Breast epithelium (tissue), 4 donors: ENCODE results near the gene MASP2. TPM values are rescaled to one million over a fixed set of nuclear protein-coding genes. Genes with fewer than 3 reads are reported as not detected.
"Not testable (repeated sequence)": the region's sequence is repeated elsewhere in the genome, so short reads cannot be mapped to it uniquely, and the experiment has no call there.

Source experiments
- DNase-seq, 2 donors: peaks; one replicate each; pipeline ENCODE4 v3.0.0-alpha.2; 2019; ENCODE audit warnings: low spot score in 2 of 2
- H3K27ac ChIP-seq, 2 donors: fragments of 200-600 bp; sonication (generic) in 1 of 2; one replicate each; pipeline ENCODE4 v1.5.1; 2016 to 2019; ENCODE audit warnings: mild to moderate bottlenecking in 1 of 2
- H3K27me3 ChIP-seq, 2 donors: fragments of 200-600 bp; sonication (generic) in 1 of 2; one replicate each; pipeline versions ENCODE4 v1.5.1 to v1.6.0; 2017 to 2019; ENCODE audit warnings: control low read depth in 1 of 2, mild to moderate bottlenecking in 1 of 2
- H3K36me3 ChIP-seq: fragments of 200-600 bp; one replicate; pipeline ENCODE4 v1.5.1; 2019
- H3K4me1 ChIP-seq, 2 donors: fragments of 200-600 bp; sonication (generic); one replicate each; pipeline ENCODE4 v1.5.1; 2016 to 2019; ENCODE audit warnings: control low read depth in 1 of 2
- H3K4me3 ChIP-seq, 3 donors: fragments of 200-600 bp; sonication (generic); 1 replicate in 2 of 3; 2 replicates in 1 of 3; pipeline ENCODE4 v1.5.1; 2016 to 2019; ENCODE audit warnings: mild to moderate bottlenecking in 3 of 3, moderate library complexity in 2 of 3
- H3K9me3 ChIP-seq, 2 donors: fragments of 200-600 bp; sonication (generic) in 1 of 2; one replicate each; pipeline ENCODE4 v1.5.1; 2016 to 2019; ENCODE audit warnings: control low read depth in 1 of 2
- POLR2A ChIP-seq: fragments of 450-650 bp; IDR thresholded peaks from one replicate; pipeline ENCODE4 v1.6.1; 2016; ENCODE audit warnings: antibody characterized with exemption, mild to moderate bottlenecking, moderate library complexity
- POLR2AphosphoS5 ChIP-seq, 3 donors: sonication (generic); formaldehyde crosslinking; IDR thresholded peaks; one replicate each; pipeline ENCODE4 v1.6.1; 2017; ENCODE audit warnings: antibody characterized with exemption in 3 of 3
- intact Hi-C: fragments of 100-400 bp; cut with DNase I; formaldehyde crosslinking; loops from one replicate; pipeline ENCODE4 v1.15.1; 2023; ENCODE audit warnings: low total_unique reads
- total RNA-seq, 3 donors: library from RNA; depleted of rRNA; stranded (reverse); fragments of >200 nt; gene quantifications; one replicate each; pipeline ENCODE4 v1.1.0, GENCODE V29; 2016
- TF ChIP-seq, protein P1 (sequence below), 3 donors: fragments of 450-650 bp; IDR thresholded peaks; one replicate each; pipeline ENCODE4 v1.5.1; 2016 to 2017; ENCODE audit warnings: antibody characterized with exemption in 3 of 3, mild to moderate bottlenecking in 3 of 3, moderate library complexity in 3 of 3

Gene MASP2
- total RNA-seq, 3 donors from 2014 or later: not detected

DNA sequence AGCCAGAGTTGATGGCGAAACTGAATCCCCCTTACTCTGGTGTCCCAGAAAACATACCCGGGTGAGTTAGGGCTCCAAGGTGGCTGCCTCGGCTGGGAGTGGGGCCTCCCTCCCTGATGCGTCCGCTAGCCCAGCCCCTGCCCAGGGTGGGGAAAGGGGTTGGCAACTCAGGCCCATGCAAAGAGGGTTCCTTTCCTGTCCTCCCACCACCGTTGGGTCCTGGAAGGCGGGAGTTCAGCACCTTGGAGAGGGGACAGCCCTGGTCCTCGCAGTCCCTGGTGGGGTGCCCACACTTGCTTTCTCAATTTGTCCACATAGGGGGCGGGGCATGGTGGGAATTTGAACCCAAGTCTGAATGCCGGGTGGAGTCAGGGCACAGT lies 6.7 kb upstream of the MASP2 start:
- Histone ChIP-seq H3K36me3 (no peaks in the 10 kb centered on the region), H3K4me3 (no peak overlapping the region), H3K27me3 (no peaks in the 10 kb centered on the region), H3K27ac (no peak overlapping the region), H3K4me1 (peaks cover 0 to 3% of the 10 kb centered on the region in 2 donors), H3K9me3 (no peaks in the 10 kb centered on the region)
- no peak for TF ChIP-seq POLR2A
- TF ChIP-seq POLR2AphosphoS5 (IDR thresholded peaks at IDR 0.05): no peak
- intact Hi-C loops: loop anchor here (5.0 kb wide), 1 partner anchor 1129 kb away; no protein-coding TSS in a partner anchor
- DNase-seq: no peak

DNA sequence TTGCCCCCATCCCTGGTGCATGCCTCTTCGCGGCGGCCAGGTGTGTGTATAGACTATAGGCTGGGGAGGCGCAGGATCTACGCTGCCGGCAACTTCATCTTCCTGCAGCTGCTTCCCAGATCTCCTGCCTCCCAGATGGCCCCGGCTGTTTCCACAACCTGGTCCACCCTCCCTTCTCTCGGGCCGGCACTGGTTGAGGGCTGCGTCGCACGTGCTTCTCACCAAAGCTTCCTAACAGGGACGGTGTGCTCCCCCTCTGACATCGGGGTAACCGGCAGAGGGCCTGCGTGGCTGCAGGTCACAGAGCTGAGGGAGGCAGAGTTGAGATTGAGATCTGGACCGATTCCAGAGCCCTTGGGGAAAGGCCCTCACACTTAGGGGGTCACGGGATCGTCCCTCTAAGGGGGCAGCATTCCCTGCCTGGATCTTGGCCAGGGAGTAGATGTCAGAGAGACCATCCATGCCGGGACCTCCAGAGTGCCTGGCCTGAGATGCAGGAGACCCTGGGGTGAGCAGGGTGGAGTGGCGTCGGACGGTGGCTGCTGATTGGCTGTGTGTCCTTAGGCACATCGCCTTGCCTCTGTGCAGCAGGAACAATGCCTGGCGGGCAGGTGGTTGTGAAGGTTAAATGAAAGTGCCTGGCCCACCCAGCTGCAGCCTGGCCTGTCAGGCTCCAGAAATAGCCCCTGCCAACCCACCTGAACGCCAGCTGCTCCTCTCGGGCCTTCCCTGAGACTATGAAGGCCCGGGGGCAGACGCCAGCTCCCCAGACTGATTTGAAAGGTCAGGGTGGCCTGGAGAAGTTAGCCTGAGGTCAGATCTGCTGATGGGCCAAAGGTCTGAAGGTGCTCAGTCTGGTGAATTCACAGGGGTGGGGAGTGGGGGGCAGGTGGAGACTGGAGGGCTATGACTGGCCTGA lies 6.1 kb upstream of the MASP2 start:
- no peak overlapping the region for H3K27ac ChIP-seq
- no peaks in the 10 kb centered on the region for H3K9me3 ChIP-seq
- no peaks in the 10 kb centered on the region for H3K36me3 ChIP-seq
- DNase-seq: no peak
- H3K4me3 ChIP-seq: no peak overlapping the region
- H3K4me1 ChIP-seq: no peaks in the 10 kb centered on the region
- TF ChIP-seq POLR2AphosphoS5 (IDR thresholded peaks at IDR 0.05) (no peak), POLR2A (no peak)
- TF ChIP-seq, protein P1, sequence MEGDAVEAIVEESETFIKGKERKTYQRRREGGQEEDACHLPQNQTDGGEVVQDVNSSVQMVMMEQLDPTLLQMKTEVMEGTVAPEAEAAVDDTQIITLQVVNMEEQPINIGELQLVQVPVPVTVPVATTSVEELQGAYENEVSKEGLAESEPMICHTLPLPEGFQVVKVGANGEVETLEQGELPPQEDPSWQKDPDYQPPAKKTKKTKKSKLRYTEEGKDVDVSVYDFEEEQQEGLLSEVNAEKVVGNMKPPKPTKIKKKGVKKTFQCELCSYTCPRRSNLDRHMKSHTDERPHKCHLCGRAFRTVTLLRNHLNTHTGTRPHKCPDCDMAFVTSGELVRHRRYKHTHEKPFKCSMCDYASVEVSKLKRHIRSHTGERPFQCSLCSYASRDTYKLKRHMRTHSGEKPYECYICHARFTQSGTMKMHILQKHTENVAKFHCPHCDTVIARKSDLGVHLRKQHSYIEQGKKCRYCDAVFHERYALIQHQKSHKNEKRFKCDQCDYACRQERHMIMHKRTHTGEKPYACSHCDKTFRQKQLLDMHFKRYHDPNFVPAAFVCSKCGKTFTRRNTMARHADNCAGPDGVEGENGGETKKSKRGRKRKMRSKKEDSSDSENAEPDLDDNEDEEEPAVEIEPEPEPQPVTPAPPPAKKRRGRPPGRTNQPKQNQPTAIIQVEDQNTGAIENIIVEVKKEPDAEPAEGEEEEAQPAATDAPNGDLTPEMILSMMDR (IDR thresholded peaks at IDR 0.05): no peak
- intact Hi-C loops: loop anchor here (5.0 kb wide), 1 partner anchor 1129 kb away; no protein-coding TSS in a partner anchor
- H3K27me3 ChIP-seq: no peaks in the 10 kb centered on the region

DNA sequence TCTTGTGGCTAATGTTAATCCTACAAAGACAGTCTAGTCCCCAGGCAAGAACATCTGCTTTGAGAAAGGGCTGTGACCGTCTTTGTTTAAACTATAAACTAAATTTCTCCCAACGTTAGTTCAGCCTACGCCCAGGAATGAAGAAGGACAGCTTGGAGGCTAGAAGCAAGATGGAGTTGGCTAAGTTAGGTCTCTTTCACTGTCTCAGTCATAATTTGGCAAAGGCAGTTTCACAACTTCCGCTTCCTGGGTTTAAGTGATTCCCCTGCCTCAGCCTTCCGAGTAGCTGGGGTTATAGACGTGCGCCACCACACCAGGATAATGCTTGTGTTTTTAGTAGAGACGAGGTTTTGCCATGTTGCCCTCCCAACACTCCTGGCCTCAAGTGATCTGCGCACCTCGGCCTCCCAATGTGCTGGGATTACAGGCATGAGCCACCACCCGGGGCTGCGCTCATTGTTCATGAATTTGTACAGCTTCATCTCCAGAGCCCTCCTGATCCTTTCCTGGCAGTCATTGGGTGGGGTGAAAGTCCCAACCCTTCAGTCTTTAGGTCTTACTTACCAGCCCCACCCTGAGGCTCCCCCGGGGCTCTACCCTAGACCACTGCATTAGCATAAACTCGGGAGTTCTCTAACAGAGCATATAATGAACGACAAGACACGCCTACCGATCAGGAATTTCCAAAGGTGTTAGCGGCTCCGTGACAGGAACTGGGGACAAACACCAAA lies 4.9 kb upstream of the MASP2 start:
- Histone ChIP-seq H3K4me3 (no peak overlapping the region), H3K4me1 (no peaks in the 10 kb centered on the region), H3K27me3 (no peaks in the 10 kb centered on the region), H3K27ac (no peak overlapping the region), H3K9me3 (no peaks in the 10 kb centered on the region), H3K36me3 (no peaks in the 10 kb centered on the region)
- no peak for DNase-seq
- TF ChIP-seq POLR2A (no peak), POLR2AphosphoS5 (IDR thresholded peaks at IDR 0.05) (no peak)
- TF ChIP-seq, protein P1 (IDR thresholded peaks at IDR 0.05): no peak
- intact Hi-C loops: loop anchor here (5.0 kb wide), 1 partner anchor 1130 kb away; no protein-coding TSS in a partner anchor

DNA sequence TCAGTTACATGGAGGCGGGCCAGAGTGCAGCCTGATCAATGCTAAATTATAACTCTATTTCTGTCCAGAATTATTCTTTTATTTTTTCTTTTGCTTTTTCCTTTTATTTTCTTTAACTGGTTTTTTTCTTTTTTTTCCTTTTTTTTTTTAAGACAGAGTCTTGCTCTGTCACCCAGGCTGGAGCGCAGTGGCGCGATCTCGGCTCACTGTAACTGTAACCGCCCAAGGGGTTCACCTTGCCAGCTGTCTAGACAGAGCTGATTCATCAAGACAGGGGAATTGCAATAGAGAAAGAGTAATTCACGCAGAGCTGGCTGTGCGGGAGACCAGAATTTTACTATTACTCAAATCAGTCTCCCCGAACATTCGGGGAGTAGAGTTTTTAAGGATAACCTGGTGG lies 4.1 kb upstream of the MASP2 start:
- H3K4me1 ChIP-seq, H3K27me3 ChIP-seq, H3K27ac ChIP-seq, H3K36me3 ChIP-seq, H3K9me3 ChIP-seq, H3K4me3 ChIP-seq, DNase-seq: not testable (repeated sequence)
- intact Hi-C loops: loop anchor here (5.0 kb wide), 1 partner anchor 1131 kb away; no protein-coding TSS in a partner anchor

DNA sequence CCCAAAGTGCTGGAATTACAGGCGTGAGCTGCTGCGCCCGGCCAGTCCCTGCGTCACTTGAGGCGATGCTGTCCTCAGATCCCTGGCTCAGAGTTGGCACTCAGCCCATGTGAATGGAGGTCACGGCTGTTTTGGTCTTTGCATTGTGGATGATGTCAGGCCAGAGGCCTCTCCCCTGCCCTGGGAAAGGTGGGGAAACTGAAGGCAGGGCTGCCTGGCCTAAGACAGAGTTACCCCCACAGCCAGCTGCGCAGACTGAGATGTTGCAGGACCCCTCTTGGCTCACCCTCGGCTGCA lies 821 bp downstream of the MASP2 start:
- H3K4me1 ChIP-seq: no peaks in the 10 kb centered on the region
- H3K27me3 ChIP-seq: no peaks in the 10 kb centered on the region
- H3K9me3 ChIP-seq: no peaks in the 10 kb centered on the region
- H3K36me3 ChIP-seq: no peaks in the 10 kb centered on the region
- H3K4me3 ChIP-seq: no peak overlapping the region
- H3K27ac ChIP-seq: no peak overlapping the region
- intact Hi-C loops: no loop called here
- TF ChIP-seq, protein P1 (IDR thresholded peaks at IDR 0.05): no peak
- no peak for TF ChIP-seq POLR2A
- no peak for TF ChIP-seq POLR2AphosphoS5 (IDR thresholded peaks at IDR 0.05)
- no peak for DNase-seq
